CD8-positive, alpha-beta memory T cell (primary cell): ENCODE results near the gene PRKD2. TPM values are rescaled to one million over a fixed set of nuclear protein-coding genes. Genes with fewer than 3 reads are reported as not detected.

ENCODE experiments used
- CTCF ChIA-PET: fragments of 350-600 bp; sonication (Branson Sonifier 250); formaldehyde crosslinking; loops from one replicate; lab custom pipeline; 2021; ENCODE audit warnings: antibody characterized with exemption; lab: Charles Lee
- POLR2A ChIA-PET: fragments of 350-600 bp; sonication (Branson Sonifier 250); formaldehyde crosslinking; loops from one replicate; lab custom pipeline; 2021; ENCODE audit warnings: antibody characterized with exemption; lab: Charles Lee
- DNase-seq, 5 donors: peaks; one replicate each; pipeline versions ENCODE4 v3.0.0 to v3.0.0-alpha.2; 2020 to 2022; ENCODE audit warnings: mixed read lengths in 1 of 5
- H3K27ac ChIP-seq: one replicate; pipeline ENCODE4 v1.7.0; 2013; ENCODE audit warnings: low read depth, mild to moderate bottlenecking, low read length, moderate library complexity
- H3K27me3 ChIP-seq: 2 replicates; pipeline ENCODE4 v1.7.0; 2013; ENCODE audit warnings: low read length, mild to moderate bottlenecking; ENCODE audit not compliant: insufficient read depth, poor library complexity, severe bottlenecking
- H3K36me3 ChIP-seq: 2 replicates; pipeline ENCODE4 v1.7.0; 2013; ENCODE audit warnings: mild to moderate bottlenecking, low read length, moderate library complexity; ENCODE audit not compliant: insufficient read depth
- H3K4me1 ChIP-seq: 2 replicates; pipeline ENCODE4 v1.7.0; 2013; ENCODE audit warnings: mild to moderate bottlenecking, low read length, moderate library complexity; ENCODE audit not compliant: insufficient read depth
- H3K4me3 ChIP-seq: 2 replicates; pipeline ENCODE4 v1.7.0; 2013; ENCODE audit warnings: mild to moderate bottlenecking, low read length
- H3K9me3 ChIP-seq: 2 replicates; pipeline ENCODE4 v1.7.0; 2013; ENCODE audit warnings: mild to moderate bottlenecking, low read length
- H3K27ac Mint-ChIP-seq, 8 donors: one replicate each; pipeline ENCODE4 v1.8.0; 2020 to 2021; ENCODE audit warnings: mixed read lengths in 8 of 8, mild to moderate bottlenecking in 6 of 8, inconsistent platforms in 3 of 8, moderate library complexity in 3 of 8
- H3K27me3 Mint-ChIP-seq, 2 donors: one replicate each; pipeline ENCODE4 v1.8.0; 2020 to 2021; ENCODE audit warnings: mixed read lengths in 2 of 2, mild to moderate bottlenecking in 1 of 2, moderate library complexity in 1 of 2
- H3K36me3 Mint-ChIP-seq, 3 donors: one replicate each; pipeline ENCODE4 v1.8.0; 2020 to 2021; ENCODE audit warnings: mixed read lengths in 3 of 3, inconsistent platforms in 1 of 3, mild to moderate bottlenecking in 1 of 3
- H3K4me1 Mint-ChIP-seq, 3 donors: one replicate each; pipeline ENCODE4 v1.8.0; 2020 to 2021; ENCODE audit warnings: mixed read lengths in 3 of 3, inconsistent platforms in 1 of 3, mild to moderate bottlenecking in 1 of 3
- H3K4me3 Mint-ChIP-seq, 7 donors: one replicate each; pipeline ENCODE4 v1.8.0; 2020 to 2021; ENCODE audit warnings: mixed read lengths in 7 of 7, mild to moderate bottlenecking in 6 of 7, moderate library complexity in 4 of 7, inconsistent platforms in 2 of 7
- H3K9me3 Mint-ChIP-seq, 5 donors: one replicate each; pipeline ENCODE4 v1.8.0; 2020 to 2022; ENCODE audit warnings: mixed read lengths in 5 of 5, mild to moderate bottlenecking in 3 of 5, moderate library complexity in 2 of 5, inconsistent platforms in 1 of 5
- polyA plus RNA-seq: library from polyadenylated mRNA; unstranded; fragments of 300-500 nt; fragmentation: Illumina TruSeq; gene quantifications from one replicate; pipeline ENCODE4 v1.2.3, GENCODE V29; 2021
- total RNA-seq, 2 experiments: library from RNA; stranded (reverse); gene quantifications; one replicate each; pipeline ENCODE4 v1.2.3, GENCODE V29; 2021

The PRKD2 gene
- total and polyA plus RNA-seq, 3 experiments from 2014 or later, result 61.6 to 88.0 (median 63.8) TPM

DNA sequence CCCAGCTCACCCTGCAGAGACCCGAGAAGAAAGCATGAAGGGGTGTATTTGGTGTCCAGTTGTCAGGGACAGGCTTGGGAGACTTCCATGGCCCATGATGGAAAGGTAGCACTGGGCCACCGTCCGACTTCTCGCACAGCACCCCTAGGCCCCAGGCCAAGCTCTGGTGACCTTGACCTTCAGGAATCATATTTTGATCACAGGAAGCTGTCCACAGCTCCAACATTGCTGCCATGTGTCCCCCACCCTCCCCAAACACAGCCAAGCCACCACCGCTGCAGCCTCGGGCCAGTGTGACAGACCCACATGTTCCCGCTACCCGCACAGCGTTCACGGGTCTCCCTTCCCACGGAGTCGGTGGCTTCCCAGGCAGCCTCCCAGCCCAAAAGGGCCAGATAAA, 91.2 kb downstream of the PRKD2 start:
- peaks cover 4 to 28% of the 10 kb centered on the region in 2 donors for H3K27me3 Mint-ChIP-seq
- H3K4me1 ChIP-seq, result peaks cover 26% of the 10 kb centered on the region
- H3K27ac Mint-ChIP-seq, result no peak overlapping the region
- no peaks in the 10 kb centered on the region for H3K9me3 Mint-ChIP-seq
- H3K27me3 ChIP-seq, result no peaks in the 10 kb centered on the region
- no peak overlapping the region for H3K27ac ChIP-seq
- H3K4me3 Mint-ChIP-seq, result no peak overlapping the region
- no peak for DNase-seq
- ChIA-PET CTCF (no interaction called here), POLR2A (interaction anchor here (1.1 kb wide), 1 partner anchor 25 kb away, joined by 3 read pairs; no protein-coding TSS in a partner anchor)
- no peaks in the 10 kb centered on the region for H3K9me3 ChIP-seq
- no peaks in the 10 kb centered on the region for H3K36me3 ChIP-seq
- H3K36me3 Mint-ChIP-seq, result no peaks in the 10 kb centered on the region
- peaks cover 0 to 8% (median 2%) of the 10 kb centered on the region in 3 donors for H3K4me1 Mint-ChIP-seq
- H3K4me3 ChIP-seq, result no peak overlapping the region

DNA sequence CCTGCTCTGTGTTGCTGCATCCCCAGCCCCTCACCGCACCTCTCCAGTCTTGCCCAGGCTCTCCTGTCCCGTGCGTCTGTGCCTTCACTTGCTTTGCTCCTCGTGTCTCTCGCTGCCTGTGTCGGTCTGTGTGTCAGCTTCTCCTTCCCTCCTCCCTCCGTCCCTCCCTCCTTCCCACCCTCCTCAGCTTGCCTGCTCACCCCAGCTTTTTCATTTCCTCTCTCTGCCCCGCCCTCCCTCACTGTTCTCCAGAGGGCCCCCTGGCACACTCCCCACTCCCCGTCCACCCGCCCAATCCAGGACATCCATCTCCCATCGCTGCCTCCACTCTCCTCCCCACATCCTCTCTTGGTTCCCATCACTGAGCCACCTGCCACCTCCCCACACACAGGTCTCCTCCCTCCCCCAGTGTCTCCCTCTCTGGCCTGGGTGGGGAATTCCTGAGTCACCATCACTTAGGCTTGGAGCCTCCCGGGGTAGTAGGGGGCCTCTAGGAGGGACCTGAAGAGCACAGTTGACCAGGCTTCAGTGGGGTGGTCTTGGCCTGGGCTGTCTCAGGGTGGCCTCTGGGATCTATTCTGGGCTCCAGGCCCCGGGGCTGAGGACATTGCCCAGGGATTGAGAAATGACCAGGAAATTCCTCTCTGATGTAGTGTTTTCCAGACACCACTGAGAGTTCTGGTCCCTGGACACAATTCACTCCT, 91.8 kb downstream of the PRKD2 start, which contains the start of gene PTGIR:
Gene PTGIR (minus strand): TSS at position 132 of the 704 bp plus-strand sequence. CDS start 864 bp downstream, outside the sequence.
- H3K4me3 ChIP-seq, result no peak within 1 kb of the TSS
- no peaks in the 10 kb centered on the region for H3K27me3 ChIP-seq
- H3K27ac Mint-ChIP-seq, result peak within 1 kb of the TSS in 3 of 8 donors; percentile 8 to 38 (median 29)
- H3K9me3 ChIP-seq, result no peaks in the 10 kb centered on the region
- peak within 1 kb of the TSS in 1 of 7 donors; percentile 32 for H3K4me3 Mint-ChIP-seq
- peaks cover 1 to 12% (median 2%) of the 10 kb centered on the region in 3 donors for H3K4me1 Mint-ChIP-seq
- H3K36me3 ChIP-seq, result no peaks in the 10 kb centered on the region
- no peak within 1 kb of the TSS for H3K27ac ChIP-seq
- no peak for DNase-seq
- CTCF ChIA-PET, result interaction anchor here (0.9 kb wide), 1 partner anchor 11 kb away, joined by 4 read pairs; no protein-coding TSS in a partner anchor
- peaks cover 2 to 28% of the 10 kb centered on the region in 2 donors for H3K27me3 Mint-ChIP-seq
- POLR2A ChIA-PET, result interaction anchor here (1.1 kb wide), 1 partner anchor 25 kb away, joined by 3 read pairs; no protein-coding TSS in a partner anchor
- no peaks in the 10 kb centered on the region for H3K36me3 Mint-ChIP-seq
- no peaks in the 10 kb centered on the region for H3K9me3 Mint-ChIP-seq
- H3K4me1 ChIP-seq, result peaks cover 32% of the 10 kb centered on the region

Other genes with a start within 250 kb of the PRKD2 start
- gene PNMA8A, start 245.6 kb downstream of the PRKD2 start, total RNA-seq, result under 1 TPM; 0.49 to 0.61 TPM
- gene PNMA8A, start 245.6 kb downstream of the PRKD2 start, polyA plus RNA-seq, result not detected
- gene PNMA8B, start 221.2 kb downstream of the PRKD2 start, total RNA-seq, result under 1 TPM in 1 of 2 experiments, not detected in 1; 0.04 TPM
- not detected for gene PNMA8B, start 221.2 kb downstream of the PRKD2 start, polyA plus RNA-seq
- 100 to 1,000 TPM; 465 to 493 TPM for gene CALM3, start 115.8 kb downstream of the PRKD2 start, total RNA-seq
- 168 TPM for gene CALM3, start 115.8 kb downstream of the PRKD2 start, polyA plus RNA-seq
- gene PTGIR, start 92.0 kb downstream of the PRKD2 start, total RNA-seq, result 10 to 100 TPM; 17.7 to 18.4 TPM
- not detected for gene PTGIR, start 92.0 kb downstream of the PRKD2 start, polyA plus RNA-seq
- gene GNG8, start 80.9 kb downstream of the PRKD2 start, total RNA-seq, result 1 to 10 TPM; 9.0 TPM
- not detected for gene GNG8, start 80.9 kb downstream of the PRKD2 start, polyA plus RNA-seq
- 1 to 10 TPM; 2.5 TPM for gene DACT3, start 55.9 kb downstream of the PRKD2 start, total RNA-seq
- not detected for gene DACT3, start 55.9 kb downstream of the PRKD2 start, polyA plus RNA-seq
- 10 to 100 TPM; 21.6 to 24.4 TPM for gene FKRP, start 28.9 kb upstream of the PRKD2 start, total RNA-seq
- 6.4 TPM for gene FKRP, start 28.9 kb upstream of the PRKD2 start, polyA plus RNA-seq
- gene STRN4, start 29.3 kb upstream of the PRKD2 start, total RNA-seq, result 10 to 100 TPM; 68.8 to 70.4 TPM
- 23.2 TPM for gene STRN4, start 29.3 kb upstream of the PRKD2 start, polyA plus RNA-seq
- gene SLC1A5, start 71.5 kb upstream of the PRKD2 start, total RNA-seq, result 100 to 1,000 TPM; 377 to 380 TPM
- 19.1 TPM for gene SLC1A5, start 71.5 kb upstream of the PRKD2 start, polyA plus RNA-seq
- 100 to 1,000 TPM; 121 TPM for gene AP2S1, start 133.7 kb upstream of the PRKD2 start, total RNA-seq
- gene AP2S1, start 133.7 kb upstream of the PRKD2 start, polyA plus RNA-seq, result 74.3 TPM
- 10 to 100 TPM; 26.7 to 27.3 TPM for gene ARHGAP35, start 143.9 kb upstream of the PRKD2 start, total RNA-seq
- 12.2 TPM for gene ARHGAP35, start 143.9 kb upstream of the PRKD2 start, polyA plus RNA-seq